ENCODE data around the gene WDR33.

Gene WDR33

GRCh38 chr2:127695491-127696472 is 115.2 kb downstream of the WDR33 start:
- no peak for DNase-seq (ENCODE audit: extremely low spot score)
- TF ChIP-seq PKNOX1 (IDR thresholded peaks at IDR 0.05) (no peak), TARDBP (IDR thresholded peaks at IDR 0.05) (no peak), SUZ12 (IDR thresholded peaks at IDR 0.05) (no peak), LEF1 (IDR thresholded peaks at IDR 0.05; ENCODE audit: borderline replicate concordance) (no peak), FOXK2 (IDR thresholded peaks at IDR 0.05) (no peak)
- ChIA-PET POLR2A (no interaction called here), CTCF (no interaction called here)

GRCh38 chr2:127694986-127695385 is 116.0 kb downstream of the WDR33 start:
- POLR2A ChIA-PET: interaction anchor here (0.9 kb wide), 1 partner anchor 10 kb away, joined by 3 read pairs; no protein-coding TSS in a partner anchor
- DNase-seq (ENCODE audit: extremely low spot score): no peak
- TF ChIP-seq PKNOX1 (IDR thresholded peaks at IDR 0.05) (no peak), L3MBTL2 (conservative IDR thresholded peaks at IDR 0.05) (no peak), SP1 (IDR thresholded peaks at IDR 0.05) (no peak), ZNF384 (IDR thresholded peaks at IDR 0.05) (no peak), FOXK2 (IDR thresholded peaks at IDR 0.05) (no peak), HDGF (IDR thresholded peaks at IDR 0.05; ENCODE audit: borderline replicate concordance) (no peak), LEF1 (IDR thresholded peaks at IDR 0.05; ENCODE audit: borderline replicate concordance) (no peak), BHLHE40 (IDR thresholded peaks at IDR 0.05; ENCODE audit: borderline replicate concordance) (no peak), FOXA1 (IDR thresholded peaks at IDR 0.05) (no peak), ELF4 (IDR thresholded peaks at IDR 0.05) (no peak), NFRKB (IDR thresholded peaks at IDR 0.05) (no peak), TARDBP (IDR thresholded peaks at IDR 0.05) (no peak), CTBP1 (IDR thresholded peaks at IDR 0.05; ENCODE audit: borderline replicate concordance) (no peak)
- CTCF ChIA-PET: no interaction called here

- no peak for DNase-seq (ENCODE audit: extremely low spot score)
Measured at GRCh38 chr2:127690696-127691095, 120.3 kb downstream of the WDR33 start.

GRCh38 chr2:127688405-127688804 is 122.6 kb downstream of the WDR33 start:
- ChIA-PET POLR2A (no interaction called here), CTCF (no interaction called here)
- no peak for DNase-seq (ENCODE audit: extremely low spot score)
- TF ChIP-seq FOXK2 (IDR thresholded peaks at IDR 0.05) (no peak), SUZ12 (IDR thresholded peaks at IDR 0.05) (no peak), ZNF384 (IDR thresholded peaks at IDR 0.05) (no peak), FOXM1 (IDR thresholded peaks at IDR 0.05; ENCODE audit: borderline replicate concordance) (no peak), SP1 (IDR thresholded peaks at IDR 0.05) (no peak), HDGF (IDR thresholded peaks at IDR 0.05; ENCODE audit: borderline replicate concordance) (no peak), L3MBTL2 (conservative IDR thresholded peaks at IDR 0.05) (no peak), BHLHE40 (IDR thresholded peaks at IDR 0.05; ENCODE audit: borderline replicate concordance) (no peak), TARDBP (IDR thresholded peaks at IDR 0.05) (no peak), CTBP1 (IDR thresholded peaks at IDR 0.05; ENCODE audit: borderline replicate concordance) (no peak), LEF1 (IDR thresholded peaks at IDR 0.05; ENCODE audit: borderline replicate concordance) (no peak), ARNT (IDR thresholded peaks at IDR 0.05) (no peak), ELF4 (IDR thresholded peaks at IDR 0.05) (no peak), PKNOX1 (IDR thresholded peaks at IDR 0.05) (no peak)

More at GRCh38 chr2:127690696-127691095, 120.3 kb downstream of the WDR33 start:
- ChIA-PET POLR2A (no interaction called here), CTCF (no interaction called here)
- TF ChIP-seq BHLHE40 (IDR thresholded peaks at IDR 0.05; ENCODE audit: borderline replicate concordance): no peak
- TF ChIP-seq NFRKB (IDR thresholded peaks at IDR 0.05): no peak
- TF ChIP-seq FOXM1 (IDR thresholded peaks at IDR 0.05; ENCODE audit: borderline replicate concordance): no peak
- TF ChIP-seq ELF4 (IDR thresholded peaks at IDR 0.05): no peak
- TF ChIP-seq SP1 (IDR thresholded peaks at IDR 0.05): no peak
- no peak for TF ChIP-seq TARDBP (IDR thresholded peaks at IDR 0.05)
- no peak for TF ChIP-seq HDGF (IDR thresholded peaks at IDR 0.05; ENCODE audit: borderline replicate concordance)
- TF ChIP-seq L3MBTL2 (conservative IDR thresholded peaks at IDR 0.05): no peak
- TF ChIP-seq ARNT (IDR thresholded peaks at IDR 0.05): no peak
- TF ChIP-seq PKNOX1 (IDR thresholded peaks at IDR 0.05): no peak
- no peak for TF ChIP-seq FOXA1 (IDR thresholded peaks at IDR 0.05)
- no peak for TF ChIP-seq ZNF384 (IDR thresholded peaks at IDR 0.05)
- no peak for TF ChIP-seq CTBP1 (IDR thresholded peaks at IDR 0.05; ENCODE audit: borderline replicate concordance)

GRCh38 chr2:127685410-127686080 is 125.4 kb downstream of the WDR33 start:
- TF ChIP-seq SUZ12 (IDR thresholded peaks at IDR 0.05) (no peak), ZNF384 (IDR thresholded peaks at IDR 0.05) (no peak), ARNT (IDR thresholded peaks at IDR 0.05) (no peak), NFRKB (IDR thresholded peaks at IDR 0.05) (no peak), ELF4 (IDR thresholded peaks at IDR 0.05) (no peak), FOXK2 (IDR thresholded peaks at IDR 0.05) (no peak), CTBP1 (IDR thresholded peaks at IDR 0.05; ENCODE audit: borderline replicate concordance) (no peak)
- ChIA-PET CTCF (no interaction called here), POLR2A (no interaction called here)
- no peak for DNase-seq (ENCODE audit: extremely low spot score)
